A172 (cell line): ENCODE data around the gene TDRD12. TPM values are rescaled to one million over a fixed set of nuclear protein-coding genes. Genes with fewer than 3 reads are reported as not detected.

Experiments used
- DNase-seq: peaks from one replicate; pipeline ENCODE4 v3.0.0-alpha.2; 2015; ENCODE audit warnings: low spot score
- total RNA-seq: library from RNA; depleted of rRNA; stranded (reverse); fragments of >200 nt; shearing (Covaris generic); gene quantifications from 2 replicates; pipeline ENCODE4 v1.2.3, GENCODE V29; 2014; rRNA removed

The TDRD12 gene
- 0.05 and 0.07 TPM in 2 replicates for total RNA-seq

- no peak for DNase-seq
Observed at GRCh38 chr19:32719611-32720059, at the start of gene TDRD12. TDRD12 (plus strand) TSS chr19:32719767; CDS start chr19:32720073, 306 bp downstream.

- no peak for DNase-seq
Observed at GRCh38 chr19:32671883-32672593, 47.5 kb upstream of the TDRD12 start.

DNA sequence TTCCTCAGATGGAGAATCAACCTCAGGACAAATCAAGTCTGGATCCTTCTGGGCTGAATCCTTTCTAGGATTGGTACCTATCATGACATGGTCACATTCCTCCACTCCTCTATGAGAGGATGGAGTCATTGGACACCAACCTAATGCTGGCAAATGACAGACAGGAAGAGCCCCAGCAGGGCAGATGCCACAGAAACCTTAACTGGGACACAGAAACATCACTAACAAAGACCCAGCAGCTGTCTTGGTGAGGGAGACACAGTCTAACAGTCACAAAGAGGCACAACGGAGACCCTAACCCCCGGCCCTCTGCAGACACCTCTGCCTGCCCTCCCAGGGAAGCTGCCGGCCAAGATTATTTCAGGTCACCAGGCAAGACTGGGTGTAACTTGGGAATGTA is 46.7 kb upstream of the TDRD12 start:
- DNase-seq = no peak

GRCh38 chr19:32673573-32673972 is 46.0 kb upstream of the TDRD12 start:
- no peak for DNase-seq

DNA sequence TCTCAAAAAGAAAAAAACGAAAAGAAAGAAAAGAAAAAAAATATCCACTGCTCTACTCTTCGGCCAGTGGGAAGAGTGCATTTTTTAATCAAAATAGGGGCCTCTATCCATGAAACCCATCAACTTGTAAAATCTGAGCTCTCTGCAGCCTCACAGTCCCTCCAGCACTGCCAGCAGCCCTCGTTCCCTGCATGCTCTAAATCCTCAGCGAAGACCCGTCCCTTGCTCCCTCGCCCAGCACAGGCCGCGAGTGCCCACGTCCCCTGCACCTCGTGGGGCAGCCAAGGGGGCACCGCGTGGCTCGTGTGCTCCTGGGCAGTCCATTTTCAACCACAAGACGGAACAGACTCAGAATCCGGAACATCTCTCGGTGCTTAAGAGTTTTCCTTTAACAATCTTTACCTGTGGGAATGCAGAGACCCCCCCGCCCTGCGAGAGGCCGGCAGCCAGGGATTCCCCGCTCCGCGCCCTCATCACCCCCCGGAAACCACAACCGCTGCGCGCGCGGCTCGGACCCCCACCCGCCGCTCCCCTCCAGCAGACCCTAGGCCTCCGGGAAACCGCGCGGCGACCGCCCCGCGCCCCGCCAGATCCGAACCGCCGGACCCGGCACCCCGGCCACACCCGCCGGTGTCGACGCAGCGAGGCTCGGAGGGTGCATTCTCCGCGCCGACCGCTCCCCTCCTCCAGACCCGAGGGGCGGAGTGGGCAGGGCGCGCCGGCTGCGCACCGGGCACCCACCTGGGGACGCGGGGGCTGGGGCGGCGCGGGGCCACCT is 45.2 kb upstream of the TDRD12 start:
- DNase-seq = no peak

GRCh38 chr19:32674931-32675719 is 44.4 kb upstream of the TDRD12 start, which contains the start of gene ANKRD27:
ANKRD27 (minus strand) TSS chr19:32675180; CDS start chr19:32659015, 16,165 bp downstream.
- DNase-seq = peak; percentile 97

- peak; percentile 70 for DNase-seq
Observed at GRCh38 chr19:32675720-32676185, 43.8 kb upstream of the TDRD12 start, which contains the start of gene RGS9BP. RGS9BP (plus strand) TSS chr19:32675848; CDS start chr19:32676264, 416 bp downstream.

- DNase-seq = no peak
Observed at GRCh38 chr19:32676186-32676894, 43.2 kb upstream of the TDRD12 start.

DNA sequence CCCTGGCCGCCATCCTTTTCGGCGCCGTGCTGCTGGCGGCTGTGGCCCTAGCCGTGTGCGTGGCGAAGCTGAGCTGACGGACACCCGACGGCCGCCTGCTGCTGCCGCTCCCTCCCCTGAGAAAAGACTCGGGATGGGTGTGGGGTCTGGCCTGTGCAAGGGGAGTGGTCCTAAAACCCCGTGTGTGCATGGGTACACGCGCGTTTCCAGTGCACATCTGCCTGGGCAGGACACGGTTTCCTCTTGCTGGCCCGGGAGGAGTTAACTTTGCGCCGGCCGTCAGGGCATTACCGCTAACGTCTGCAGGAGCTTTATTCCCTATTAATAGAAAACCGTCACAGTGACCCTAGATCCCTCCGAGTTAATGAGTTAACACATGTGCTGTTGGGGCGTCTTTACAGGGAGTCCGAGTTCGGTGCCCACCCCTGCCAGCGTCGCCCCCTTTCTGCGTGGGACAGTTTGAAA is 42.6 kb upstream of the TDRD12 start:
- no peak for DNase-seq

GRCh38 chr19:32677657-32678056 is 41.9 kb upstream of the TDRD12 start:
- no peak for DNase-seq

- no peak for DNase-seq
Observed at GRCh38 chr19:32680986-32681385, 38.6 kb upstream of the TDRD12 start.

DNA sequence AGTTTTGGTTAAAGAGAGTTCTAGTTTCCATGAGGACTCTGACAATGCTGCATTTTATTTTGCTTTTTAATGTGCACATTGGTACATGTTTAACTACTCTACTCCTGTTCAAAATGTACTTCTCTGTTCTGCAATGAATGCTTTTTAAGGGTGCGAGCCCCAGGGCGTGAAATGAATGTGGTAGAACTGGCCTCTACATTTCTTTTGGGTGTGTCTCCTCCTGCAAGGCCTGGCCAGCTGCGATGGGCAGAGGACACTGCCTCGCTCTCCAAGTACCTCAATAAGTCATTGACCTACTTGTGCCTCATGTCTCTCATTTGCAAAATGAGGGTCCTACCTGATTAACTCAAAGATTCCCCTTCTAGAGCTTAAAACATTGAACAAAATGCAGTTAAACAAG is 37.2 kb upstream of the TDRD12 start:
- no peak for DNase-seq

GRCh38 chr19:32686847-32687475 is 32.6 kb upstream of the TDRD12 start:
- DNase-seq = no peak

GRCh38 chr19:32687681-32688080 is 31.9 kb upstream of the TDRD12 start:
- no peak for DNase-seq

- no peak for DNase-seq
Observed at GRCh38 chr19:32688311-32688710, 31.3 kb upstream of the TDRD12 start.

DNA sequence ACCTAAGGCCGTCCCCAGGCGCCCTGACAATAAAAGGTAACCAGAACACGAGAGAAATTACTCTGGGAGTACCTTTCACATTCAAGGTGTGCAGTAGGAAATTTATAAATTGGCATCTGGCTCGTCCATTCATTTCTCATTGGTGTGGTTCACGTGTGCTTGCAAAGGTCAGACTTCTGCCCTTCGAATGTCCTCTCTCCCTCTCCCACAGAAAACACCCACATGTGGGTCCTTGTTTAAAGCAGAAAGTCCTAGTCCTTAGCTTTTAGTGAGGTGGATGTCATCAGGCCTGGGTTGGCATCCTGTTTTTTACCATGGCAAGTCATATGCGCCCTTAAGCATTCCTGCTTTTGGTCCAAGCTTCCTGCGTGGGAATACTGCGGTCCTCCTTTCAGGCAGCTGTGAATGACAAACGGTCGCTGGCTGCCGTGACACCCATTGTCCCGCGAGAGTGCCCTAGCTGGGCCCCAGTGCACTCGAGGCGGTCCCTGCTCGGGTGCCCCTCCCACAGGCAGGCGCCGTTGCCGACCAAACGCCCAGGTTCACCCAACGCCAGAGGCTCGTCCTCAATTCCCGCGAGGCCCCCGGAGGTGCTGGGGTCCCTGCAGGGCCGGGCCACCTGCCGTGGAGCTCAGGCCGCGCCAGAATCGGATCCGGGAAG is 28.1 kb upstream of the TDRD12 start, which contains the start of gene NUDT19:
TSS of gene NUDT19 (plus strand) at position 531 of the 661 bp plus-strand sequence. CDS start 140 bp downstream, outside the sequence.
- DNase-seq = peak; percentile 87

GRCh38 chr19:32691952-32692726 is 27.4 kb upstream of the TDRD12 start:
- DNase-seq = peak; percentile 28

DNA sequence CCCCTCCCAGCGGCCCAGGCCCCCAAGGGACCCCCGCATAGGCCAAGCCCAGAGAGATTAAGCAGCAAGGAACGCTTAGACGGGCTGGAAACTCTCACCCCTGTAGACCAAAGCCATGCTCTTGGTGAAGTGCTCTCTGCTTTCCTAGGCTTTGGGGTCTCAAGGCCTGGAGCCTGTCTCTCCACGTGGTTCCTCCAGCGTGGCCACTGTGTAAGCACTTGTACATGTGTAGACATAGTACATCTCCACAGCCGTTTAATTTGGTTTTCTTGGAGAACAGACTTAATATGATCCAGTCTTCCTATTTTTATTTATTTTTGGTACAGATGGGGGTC is 26.9 kb upstream of the TDRD12 start:
- DNase-seq = no peak
